HL-60 (cell line): Measurements from ENCODE around the gene AASS.

Source experiments
- DNase-seq, 2 experiments: peaks; one replicate each; pipeline ENCODE4 v3.0.0-alpha.2; 2010 to 2020; ENCODE audit warnings: low read depth in 1 of 2, low spot score in 1 of 2
- H3K27ac ChIP-seq: fragments of 250-450 bp; sonication (Bioruptor Pico); replicated peaks from 2 replicates; pipeline ENCODE4 v1.5.1; 2020; ENCODE audit warnings: mild to moderate bottlenecking, moderate library complexity
- H3K27me3 ChIP-seq: fragments of 250-450 bp; sonication (Bioruptor Pico); 2 replicates; pipeline ENCODE4 v1.5.1; 2021; ENCODE audit warnings: mild to moderate bottlenecking, moderate library complexity; ENCODE audit not compliant: insufficient read depth, poor library complexity, severe bottlenecking
- H3K4me3 ChIP-seq: replicated peaks from 2 replicates; pipeline ENCODE4 v1.5.1; 2011; ENCODE audit warnings: mild to moderate bottlenecking, control low read depth, low read length; ENCODE audit not compliant: insufficient read depth
- GABPA ChIP-seq: IDR thresholded peaks from 2 replicates; pipeline ENCODE4 v1.6.1; 2012; ENCODE audit warnings: low read depth
- POLR2AphosphoS5 ChIP-seq: IDR thresholded peaks from 2 replicates; pipeline ENCODE4 v1.6.1; 2012; ENCODE audit warnings: low read depth
- SPI1 ChIP-seq: IDR thresholded peaks from 2 replicates; pipeline ENCODE4 v1.6.1; 2012; ENCODE audit warnings: low read depth, mild to moderate bottlenecking, borderline replicate concordance
- TF ChIP-seq, protein P1 (sequence below): IDR thresholded peaks from one replicate; pipeline ENCODE4 v1.5.1; 2011; ENCODE audit warnings: low read length, control low read depth, inconsistent platforms; ENCODE audit not compliant: insufficient read depth
- TF ChIP-seq, protein P2 (sequence below): IDR thresholded peaks from 2 replicates; pipeline ENCODE4 v1.6.1; 2012; ENCODE audit warnings: low read depth; ENCODE audit not compliant: insufficient replicate concordance

The AASS gene

DNA sequence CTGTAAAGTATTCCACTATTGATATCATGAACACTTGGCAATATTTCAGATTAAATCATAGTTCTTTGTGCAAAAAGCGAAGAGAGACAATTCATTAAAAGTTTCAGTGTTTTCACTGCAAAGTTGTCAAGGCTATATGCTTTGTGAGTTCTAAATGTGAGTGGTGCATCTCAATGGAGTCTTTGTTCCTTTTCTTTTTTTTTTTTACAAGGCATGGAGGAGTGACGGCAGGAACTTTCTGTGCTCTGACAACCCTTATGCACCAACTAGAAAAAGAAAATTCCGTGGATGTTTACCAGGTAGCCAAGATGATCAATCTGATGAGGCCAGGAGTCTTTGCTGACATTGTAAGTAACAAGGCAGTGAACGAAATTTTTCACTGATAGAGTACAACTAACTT lies 84.5 kb downstream of the AASS start:
- H3K27ac ChIP-seq, result no peak overlapping the region
- TF ChIP-seq, protein P1, sequence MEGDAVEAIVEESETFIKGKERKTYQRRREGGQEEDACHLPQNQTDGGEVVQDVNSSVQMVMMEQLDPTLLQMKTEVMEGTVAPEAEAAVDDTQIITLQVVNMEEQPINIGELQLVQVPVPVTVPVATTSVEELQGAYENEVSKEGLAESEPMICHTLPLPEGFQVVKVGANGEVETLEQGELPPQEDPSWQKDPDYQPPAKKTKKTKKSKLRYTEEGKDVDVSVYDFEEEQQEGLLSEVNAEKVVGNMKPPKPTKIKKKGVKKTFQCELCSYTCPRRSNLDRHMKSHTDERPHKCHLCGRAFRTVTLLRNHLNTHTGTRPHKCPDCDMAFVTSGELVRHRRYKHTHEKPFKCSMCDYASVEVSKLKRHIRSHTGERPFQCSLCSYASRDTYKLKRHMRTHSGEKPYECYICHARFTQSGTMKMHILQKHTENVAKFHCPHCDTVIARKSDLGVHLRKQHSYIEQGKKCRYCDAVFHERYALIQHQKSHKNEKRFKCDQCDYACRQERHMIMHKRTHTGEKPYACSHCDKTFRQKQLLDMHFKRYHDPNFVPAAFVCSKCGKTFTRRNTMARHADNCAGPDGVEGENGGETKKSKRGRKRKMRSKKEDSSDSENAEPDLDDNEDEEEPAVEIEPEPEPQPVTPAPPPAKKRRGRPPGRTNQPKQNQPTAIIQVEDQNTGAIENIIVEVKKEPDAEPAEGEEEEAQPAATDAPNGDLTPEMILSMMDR, result no peak
- TF ChIP-seq, protein P2, sequence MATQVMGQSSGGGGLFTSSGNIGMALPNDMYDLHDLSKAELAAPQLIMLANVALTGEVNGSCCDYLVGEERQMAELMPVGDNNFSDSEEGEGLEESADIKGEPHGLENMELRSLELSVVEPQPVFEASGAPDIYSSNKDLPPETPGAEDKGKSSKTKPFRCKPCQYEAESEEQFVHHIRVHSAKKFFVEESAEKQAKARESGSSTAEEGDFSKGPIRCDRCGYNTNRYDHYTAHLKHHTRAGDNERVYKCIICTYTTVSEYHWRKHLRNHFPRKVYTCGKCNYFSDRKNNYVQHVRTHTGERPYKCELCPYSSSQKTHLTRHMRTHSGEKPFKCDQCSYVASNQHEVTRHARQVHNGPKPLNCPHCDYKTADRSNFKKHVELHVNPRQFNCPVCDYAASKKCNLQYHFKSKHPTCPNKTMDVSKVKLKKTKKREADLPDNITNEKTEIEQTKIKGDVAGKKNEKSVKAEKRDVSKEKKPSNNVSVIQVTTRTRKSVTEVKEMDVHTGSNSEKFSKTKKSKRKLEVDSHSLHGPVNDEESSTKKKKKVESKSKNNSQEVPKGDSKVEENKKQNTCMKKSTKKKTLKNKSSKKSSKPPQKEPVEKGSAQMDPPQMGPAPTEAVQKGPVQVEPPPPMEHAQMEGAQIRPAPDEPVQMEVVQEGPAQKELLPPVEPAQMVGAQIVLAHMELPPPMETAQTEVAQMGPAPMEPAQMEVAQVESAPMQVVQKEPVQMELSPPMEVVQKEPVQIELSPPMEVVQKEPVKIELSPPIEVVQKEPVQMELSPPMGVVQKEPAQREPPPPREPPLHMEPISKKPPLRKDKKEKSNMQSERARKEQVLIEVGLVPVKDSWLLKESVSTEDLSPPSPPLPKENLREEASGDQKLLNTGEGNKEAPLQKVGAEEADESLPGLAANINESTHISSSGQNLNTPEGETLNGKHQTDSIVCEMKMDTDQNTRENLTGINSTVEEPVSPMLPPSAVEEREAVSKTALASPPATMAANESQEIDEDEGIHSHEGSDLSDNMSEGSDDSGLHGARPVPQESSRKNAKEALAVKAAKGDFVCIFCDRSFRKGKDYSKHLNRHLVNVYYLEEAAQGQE, result no peak
- no peak for TF ChIP-seq SPI1
- no peak for TF ChIP-seq GABPA
- no peak for TF ChIP-seq POLR2AphosphoS5
- DNase-seq, result no peak
- H3K27me3 ChIP-seq, result no peaks in the 10 kb centered on the region
- H3K4me3 ChIP-seq, result no peak overlapping the region

DNA sequence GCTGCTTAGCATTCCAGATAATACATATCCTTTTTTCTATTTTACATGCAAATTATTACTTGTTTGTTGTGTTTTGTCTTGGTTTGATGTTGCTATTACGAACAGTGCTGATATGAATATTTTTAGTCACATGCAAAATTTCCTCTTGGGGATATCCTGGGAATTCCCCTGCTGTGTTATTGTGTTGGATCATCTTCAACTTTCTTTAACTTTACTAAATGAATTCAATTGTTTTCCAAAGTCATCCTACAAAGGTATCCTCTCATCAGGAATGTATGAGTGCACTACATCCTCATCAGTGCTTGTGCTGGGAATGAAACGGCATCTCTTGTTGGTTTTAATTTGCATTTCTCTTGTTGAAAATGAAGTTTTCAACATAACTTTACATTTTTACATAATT lies 87.1 kb downstream of the AASS start:
- H3K4me3 ChIP-seq, result no peak overlapping the region
- DNase-seq, result no peak
- H3K27me3 ChIP-seq, result no peaks in the 10 kb centered on the region
- H3K27ac ChIP-seq, result no peak overlapping the region
- TF ChIP-seq, protein P2, result no peak
- no peak for TF ChIP-seq SPI1
- no peak for TF ChIP-seq POLR2AphosphoS5
- TF ChIP-seq, protein P1, result no peak
- no peak for TF ChIP-seq GABPA

DNA sequence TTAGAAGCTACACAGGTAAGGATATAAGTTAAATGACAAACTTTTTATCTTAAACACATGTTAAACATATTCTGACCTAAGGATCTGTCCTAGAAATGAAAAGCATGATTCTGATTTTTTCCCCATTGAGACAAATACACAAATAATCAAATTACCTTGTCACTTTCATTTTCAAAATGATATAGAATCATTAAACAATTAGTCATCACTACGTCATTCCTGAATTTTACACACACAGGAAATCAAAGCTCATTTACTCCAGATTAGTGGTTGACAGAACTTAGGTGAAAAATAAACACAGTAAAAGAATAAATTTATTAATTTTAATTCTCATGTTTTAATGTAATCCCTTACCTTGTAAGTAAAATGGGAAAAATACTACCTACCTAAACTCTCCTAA lies 89.0 kb downstream of the AASS start:
- TF ChIP-seq GABPA (no peak), POLR2AphosphoS5 (no peak), SPI1 (no peak)
- TF ChIP-seq, protein P1, result no peak
- TF ChIP-seq, protein P2, result no peak
- H3K27ac ChIP-seq, result no peak overlapping the region
- H3K4me3 ChIP-seq, result no peak overlapping the region
- no peaks in the 10 kb centered on the region for H3K27me3 ChIP-seq
- DNase-seq, result no peak
